Small intestine (tissue), 7 donors: ENCODE results near the gene DENND11. TPM values are rescaled to one million over a fixed set of nuclear protein-coding genes. Genes with fewer than 3 reads are reported as not detected.
"Not testable (repeated sequence)": the region's sequence is repeated elsewhere in the genome, so short reads cannot be mapped to it uniquely, and the experiment has no call there.

Source experiments
- DNase-seq, 2 donors: peaks; one replicate each; pipeline versions ENCODE4 v3.0.0 to v3.0.0-alpha.2; 2013
- FAIRE-seq: peaks from 2 replicates; lab custom pipeline; 2012; peaks lifted over from hg19 to GRCh38; lab: Jason Lieb, UNC
- H3K27ac ChIP-seq, 3 donors: one replicate each; pipeline ENCODE4 v1.5.1; 2013; ENCODE audit warnings: low read length in 2 of 3, mild to moderate bottlenecking in 2 of 3, control low read depth in 1 of 3, inconsistent platforms in 1 of 3, low read depth in 1 of 3, moderate library complexity in 1 of 3
- H3K27me3 ChIP-seq, 3 donors: one replicate each; pipeline ENCODE4 v1.6.1; 2013; ENCODE audit warnings: low read length in 3 of 3, inconsistent platforms in 1 of 3; ENCODE audit not compliant: control insufficient read depth in 3 of 3, insufficient read depth in 3 of 3
- H3K36me3 ChIP-seq, 3 donors: one replicate each; pipeline ENCODE4 v1.6.1; 2013; ENCODE audit warnings: low read length in 3 of 3, inconsistent platforms in 1 of 3, low read depth in 1 of 3, mild to moderate bottlenecking in 1 of 3, moderate library complexity in 1 of 3; ENCODE audit not compliant: control insufficient read depth in 3 of 3, insufficient read depth in 2 of 3
- H3K4me1 ChIP-seq, 3 donors: one replicate each; pipeline ENCODE4 v1.6.1; 2013; ENCODE audit warnings: low read length in 2 of 3, inconsistent platforms in 1 of 3, low read depth in 1 of 3, mild to moderate bottlenecking in 1 of 3, moderate library complexity in 1 of 3; ENCODE audit not compliant: control insufficient read depth in 3 of 3, insufficient read depth in 2 of 3
- H3K4me3 ChIP-seq, 3 donors: one replicate each; pipeline ENCODE4 v1.5.1; 2013; ENCODE audit warnings: low read length in 3 of 3, control low read depth in 1 of 3, inconsistent platforms in 1 of 3, low read depth in 1 of 3, mild to moderate bottlenecking in 1 of 3, moderate library complexity in 1 of 3
- H3K9me3 ChIP-seq, 2 donors: one replicate each; pipeline ENCODE4 v1.6.1; 2013; ENCODE audit warnings: low read depth in 1 of 2, low read length in 1 of 2; ENCODE audit not compliant: control insufficient read depth in 2 of 2, insufficient read depth in 1 of 2
- WGBS, 3 donors: extraction: QIAGEN DNeasy Blood & Tissue Kit; methylation state at CpG; one replicate each; pipeline ENCODE4 v1.1.7; 2013; 5-methylcytosine and 5-hydroxymethylcytosine counted together
- polyA plus RNA-seq, 4 donors: library from polyadenylated mRNA; stranded (reverse) in 3 of 4; unstranded in 1 of 4; fragments of 200-250 nt in 3 of 4; fragments of 120-200 nt in 1 of 4; gene quantifications; one replicate each; pipeline versions ENCODE4 v1.2.1 to v1.2.3, GENCODE V29; 2013
- donor health status: healthy with polysubstance abuse.
- donor health status: control.
- donor health status: control.
- donor health status: Bipolar disorder and iron deficiency.
- donor health status: healthy.

Gene DENND11
- polyA plus RNA-seq, 4 donors = 3.8 to 54.6 (median 7.1) TPM

DNA sequence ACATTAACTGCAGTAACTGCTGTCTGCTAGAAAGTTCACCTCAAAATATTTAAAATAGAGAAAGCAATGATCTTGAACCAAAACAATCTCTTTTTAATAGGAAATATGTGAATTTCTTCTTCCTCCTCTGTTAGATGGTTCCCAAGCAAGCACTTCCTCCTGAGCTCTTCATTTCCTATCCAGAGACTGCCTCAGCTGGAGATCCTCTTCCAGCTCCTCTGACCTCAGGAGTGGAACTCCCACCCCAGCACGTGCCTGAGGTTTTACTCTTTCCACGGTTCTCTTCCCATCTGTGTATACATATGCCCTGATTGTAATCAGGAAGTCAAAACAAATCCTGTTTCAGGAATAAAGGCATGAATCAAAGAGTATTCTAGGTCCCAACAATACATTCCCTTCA, 5.6 kb downstream of the DENND11 start:
- FAIRE-seq = no peak
- peaks cover 0 to 11% (median 0%) of the 10 kb centered on the region in 3 donors for H3K36me3 ChIP-seq
- no peak overlapping the region for H3K4me3 ChIP-seq
- 20 to 29% (median 23%) methylated on average over 2 of the region's 2 CpGs for WGBS, 3 donors
- H3K4me1 ChIP-seq = peaks cover 0 to 19% (median 0%) of the 10 kb centered on the region in 3 donors
- no peak for DNase-seq
- no peaks in the 10 kb centered on the region for H3K9me3 ChIP-seq
- H3K27me3 ChIP-seq = no peaks in the 10 kb centered on the region
- H3K27ac ChIP-seq = peak overlapping the region in 1 of 3 donors; percentile 34

DNA sequence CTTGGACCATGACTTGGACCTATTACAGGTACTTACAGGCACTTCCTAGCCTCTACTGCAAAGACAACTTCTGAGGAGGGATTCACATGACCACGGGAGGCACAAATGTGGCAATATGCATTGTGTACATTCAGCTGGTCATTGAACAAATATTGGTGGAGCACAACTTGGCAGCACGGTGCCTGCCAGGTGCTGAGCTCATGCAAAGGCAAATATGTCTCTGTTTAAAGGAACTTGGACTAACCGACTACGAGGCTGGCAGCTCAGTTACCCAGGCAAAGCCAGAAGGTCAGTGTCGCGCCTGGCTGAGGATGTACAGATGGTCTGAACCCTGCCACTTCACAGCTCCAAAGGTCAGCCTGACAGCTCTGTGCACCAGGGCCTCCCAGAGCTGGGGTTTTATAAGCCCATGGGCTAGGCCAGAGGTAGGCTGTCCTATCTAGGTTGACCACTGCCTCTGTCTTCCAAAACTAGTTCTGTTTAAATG, 6.1 kb downstream of the DENND11 start:
- DNase-seq (peak in 1 of 2 donors; percentile 56), FAIRE-seq (no peak)
- Histone ChIP-seq H3K27me3 (no peaks in the 10 kb centered on the region), H3K4me3 (no peak overlapping the region), H3K4me1 (peaks cover 0 to 20% (median 0%) of the 10 kb centered on the region in 3 donors), H3K27ac (peak overlapping the region in 1 of 3 donors; percentile 34), H3K9me3 (no peaks in the 10 kb centered on the region), H3K36me3 (peaks cover 0 to 13% (median 0%) of the 10 kb centered on the region in 3 donors)
- WGBS, 3 donors = 22 to 62% (median 47%) methylated on average over 6 of the region's 6 CpGs

DNA sequence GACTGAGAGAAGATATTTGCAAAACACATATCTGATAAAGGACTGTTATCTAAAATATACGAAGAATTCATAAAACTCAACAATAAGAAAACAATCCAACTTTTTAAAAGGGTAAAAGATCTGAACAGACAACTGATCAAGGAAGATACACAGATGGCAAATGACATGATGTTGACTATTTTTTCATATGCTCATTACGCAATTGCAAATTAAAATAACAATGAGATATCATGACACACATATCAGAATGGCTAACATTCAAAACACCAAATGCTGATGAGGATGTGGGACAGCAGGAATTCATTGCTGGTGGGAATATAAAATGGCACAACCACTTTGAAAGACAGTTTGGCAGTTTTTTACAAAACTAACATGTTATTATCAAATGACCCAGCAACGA, 8.9 kb downstream of the DENND11 start:
- Histone ChIP-seq H3K27me3 (no peaks in the 10 kb centered on the region), H3K4me3 (no peak overlapping the region), H3K36me3 (peaks cover 0 to 10% (median 0%) of the 10 kb centered on the region in 3 donors), H3K27ac (no peak overlapping the region), H3K9me3 (no peaks in the 10 kb centered on the region), H3K4me1 (peaks cover 0 to 15% (median 0%) of the 10 kb centered on the region in 3 donors)
- DNase-seq (no peak), FAIRE-seq (no peak)
- WGBS, 3 donors = 84 to 86% (median 85%) methylated on average over 3 of the region's 3 CpGs

DNA sequence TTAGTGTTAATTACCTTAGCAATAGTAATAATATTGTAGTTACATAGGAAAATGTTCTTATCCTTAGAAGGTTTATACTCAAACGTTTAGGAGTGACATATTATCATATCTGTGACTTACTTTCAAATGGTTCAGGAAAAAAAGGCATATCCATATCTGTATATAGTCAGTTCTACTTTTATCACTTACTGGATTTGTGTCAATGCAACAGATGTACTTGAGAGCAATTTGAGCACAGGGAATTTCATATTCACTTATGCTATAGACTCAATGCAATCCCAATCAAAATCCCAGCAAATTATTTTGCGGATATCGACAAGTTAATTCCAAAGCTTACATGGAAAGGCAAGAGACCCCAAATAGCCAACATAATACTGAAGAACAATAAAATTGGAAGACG, 10.0 kb downstream of the DENND11 start:
- DNase-seq (no peak), FAIRE-seq (no peak)
- no peak overlapping the region for H3K4me3 ChIP-seq
- H3K4me1 ChIP-seq = peaks cover 0 to 18% (median 0%) of the 10 kb centered on the region in 3 donors
- H3K27me3 ChIP-seq = no peaks in the 10 kb centered on the region
- no peak overlapping the region for H3K27ac ChIP-seq
- WGBS, 3 donors = 75 to 81% (median 79%) methylated on average over 4 of the region's 4 CpGs
- peaks cover 0 to 7% (median 0%) of the 10 kb centered on the region in 3 donors for H3K36me3 ChIP-seq
- no peaks in the 10 kb centered on the region for H3K9me3 ChIP-seq

DNA sequence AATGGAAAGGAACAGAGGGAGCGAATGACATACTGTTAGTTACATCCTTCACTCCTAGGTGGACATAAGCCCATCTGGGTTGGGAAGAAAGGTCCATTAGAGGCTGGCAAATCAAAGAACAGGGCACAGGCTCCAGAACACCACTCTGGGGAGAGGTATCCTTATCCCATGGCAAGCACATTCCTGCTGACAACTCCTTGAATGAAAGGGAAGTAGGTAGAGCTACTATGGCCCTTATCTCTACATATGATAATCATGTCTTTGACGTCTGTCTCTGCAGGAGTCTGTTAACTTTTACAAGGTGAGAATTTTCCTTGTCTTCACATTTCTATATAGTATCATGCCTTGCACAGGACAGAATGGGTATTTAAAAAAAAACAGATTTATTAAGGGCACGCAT, 10.4 kb downstream of the DENND11 start:
- Histone ChIP-seq H3K4me1 (peaks cover 0 to 19% (median 0%) of the 10 kb centered on the region in 3 donors), H3K9me3 (no peaks in the 10 kb centered on the region), H3K27me3 (no peaks in the 10 kb centered on the region), H3K36me3 (peaks cover 0 to 7% (median 0%) of the 10 kb centered on the region in 3 donors), H3K27ac (no peak overlapping the region), H3K4me3 (no peak overlapping the region)
- 72 to 82% (median 79%) methylated on average over 3 of the region's 3 CpGs for WGBS, 3 donors
- DNase-seq (no peak), FAIRE-seq (no peak)

DNA sequence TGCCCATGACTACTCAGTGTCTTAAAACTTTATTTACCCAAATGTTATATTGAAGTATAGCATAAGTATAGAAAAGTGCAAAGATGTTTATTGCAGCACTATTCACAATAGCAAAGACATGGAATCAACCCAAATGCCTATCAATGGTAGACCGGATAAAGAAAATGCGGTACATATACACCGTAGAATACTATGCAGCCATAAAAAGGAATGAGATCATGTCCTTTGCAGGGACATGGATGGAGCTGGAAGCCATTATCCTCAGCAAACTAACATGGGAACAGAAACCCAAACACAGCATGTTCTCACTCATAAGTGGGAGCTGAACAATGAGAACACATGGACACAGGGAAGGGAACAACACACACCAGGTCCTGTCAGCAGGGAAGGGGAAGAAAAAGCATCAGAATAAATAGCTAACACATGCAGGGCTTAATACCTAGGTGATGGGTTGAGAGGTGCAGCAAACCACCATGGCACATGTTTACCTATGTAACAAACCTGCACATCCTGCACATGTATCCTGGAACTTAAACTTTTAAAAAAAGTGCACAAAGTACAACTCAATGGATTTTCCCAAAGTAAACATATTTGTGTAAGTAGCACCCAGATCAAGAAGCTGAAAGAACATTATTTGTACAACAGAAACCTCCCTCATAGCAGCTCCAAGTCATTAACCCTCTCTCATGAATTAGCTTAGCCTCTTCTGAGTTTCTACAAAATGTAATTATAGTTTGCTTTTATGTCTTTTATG, 12.7 kb downstream of the DENND11 start:
- H3K36me3 ChIP-seq = peaks cover 2 to 16% (median 5%) of the 10 kb centered on the region in 3 donors
- 97 to 100% (median 97%) methylated on average over 3 of the region's 3 CpGs for whole genome bisulfite sequencing, 3 donors
- H3K4me1 ChIP-seq, H3K4me3 ChIP-seq, H3K27me3 ChIP-seq, H3K27ac ChIP-seq, DNase-seq, FAIRE-seq, H3K9me3 ChIP-seq: not testable (repeated sequence)

DNA sequence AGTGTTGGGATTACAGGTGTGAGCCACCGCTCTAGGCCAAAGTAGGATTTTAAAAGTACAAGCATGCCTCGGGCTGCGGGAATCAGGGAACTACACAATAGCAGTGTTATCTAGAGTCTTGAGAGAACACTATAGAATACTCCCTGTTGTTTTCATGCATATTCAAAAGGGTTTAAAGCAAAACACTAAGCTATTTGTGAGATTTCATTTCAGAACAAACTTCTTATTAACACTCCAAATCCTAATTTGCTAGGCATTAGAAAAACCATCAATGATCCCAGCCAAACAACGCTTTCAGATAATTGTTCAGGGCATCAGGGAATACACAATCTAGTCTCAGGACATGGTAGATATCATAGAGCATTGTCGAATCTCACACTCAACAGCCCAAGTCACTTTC, 13.9 kb downstream of the DENND11 start:
- peaks cover 2 to 23% (median 5%) of the 10 kb centered on the region in 3 donors for H3K36me3 ChIP-seq
- no peak for FAIRE-seq
- H3K27ac ChIP-seq = no peak overlapping the region
- H3K27me3 ChIP-seq = no peaks in the 10 kb centered on the region
- H3K4me1 ChIP-seq = peaks cover 0 to 8% (median 0%) of the 10 kb centered on the region in 3 donors
- H3K4me3 ChIP-seq = no peak overlapping the region
- DNase-seq = no peak
- 95 to 97% (median 95%) methylated on average over 5 of the region's 5 CpGs for WGBS, 3 donors
- no peaks in the 10 kb centered on the region for H3K9me3 ChIP-seq

DNA sequence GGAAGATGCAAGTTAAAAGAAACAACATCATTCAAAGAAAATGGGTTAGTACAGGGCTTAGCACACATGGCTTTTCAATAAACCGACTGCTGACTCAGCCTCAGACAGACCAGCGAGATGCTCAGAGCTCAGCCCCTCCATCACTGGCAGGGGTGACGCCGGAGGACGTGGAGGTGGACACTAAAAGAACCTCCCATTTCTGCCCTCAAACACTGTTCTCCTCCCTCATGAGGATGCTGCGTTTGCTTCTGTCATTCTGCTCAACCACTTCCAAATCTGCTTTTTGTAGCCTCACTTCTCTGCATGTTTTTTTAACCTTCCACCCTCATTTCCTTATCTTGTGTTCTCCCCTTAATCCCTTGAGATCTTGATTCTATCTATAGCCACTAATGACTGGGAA, 15.3 kb downstream of the DENND11 start:
- H3K27ac ChIP-seq = no peak overlapping the region
- FAIRE-seq (no peak), DNase-seq (no peak)
- H3K4me1 ChIP-seq = peaks cover 0 to 8% (median 0%) of the 10 kb centered on the region in 3 donors
- H3K9me3 ChIP-seq = no peaks in the 10 kb centered on the region
- H3K36me3 ChIP-seq = peaks cover 2 to 23% (median 8%) of the 10 kb centered on the region in 3 donors
- no peaks in the 10 kb centered on the region for H3K27me3 ChIP-seq
- whole genome bisulfite sequencing, 3 donors = 81 to 91% (median 89%) methylated on average over 6 of the region's 6 CpGs
- H3K4me3 ChIP-seq = no peak overlapping the region
